H1 (cell line): ENCODE results near the gene ESR1. TPM values are rescaled to one million over a fixed set of nuclear protein-coding genes. Genes with fewer than 3 reads are reported as not detected.

Experiments used
- CHD2 ChIP-seq: IDR thresholded peaks from 2 replicates; pipeline ENCODE4 v1.6.1; 2012; ENCODE audit warnings: low read length, improper control_type of control experiment
- CHD7 ChIP-seq: fragments of 300-600 bp; sonication (generic); IDR thresholded peaks from 2 replicates; pipeline ENCODE4 v1.7.1; 2012; ENCODE audit warnings: low read length, moderate library complexity, mild to moderate bottlenecking, inconsistent platforms; ENCODE audit not compliant: insufficient replicate concordance
- CTBP2 ChIP-seq: IDR thresholded peaks from 2 replicates; pipeline ENCODE4 v1.7.0; 2011; ENCODE audit warnings: borderline replicate concordance, mild to moderate bottlenecking, moderate library complexity, mixed read lengths, low read length; ENCODE audit not compliant: insufficient read depth, insufficient read length
- EP300 ChIP-seq, 2 experiments: IDR thresholded peaks; 1 replicate in 1 of 2; 2 replicates in 1 of 2; pipeline ENCODE4 v1.6.1; 2011 to 2012; ENCODE audit warnings: low read depth in 2 of 2, low read length in 2 of 2, mild to moderate bottlenecking in 2 of 2, borderline replicate concordance in 1 of 2, inconsistent platforms in 1 of 2, moderate library complexity in 1 of 2
- KDM1A ChIP-seq: fragments of 200-600, 300-600 bp; sonication (generic); IDR thresholded peaks from 2 replicates; pipeline ENCODE4 v1.7.1; 2016; ENCODE audit warnings: mild to moderate bottlenecking, low read length, borderline replicate concordance
- RXRA ChIP-seq: IDR thresholded peaks from 2 replicates; pipeline ENCODE4 v1.6.1; 2011; ENCODE audit warnings: low read depth, mild to moderate bottlenecking, low read length, moderate library complexity; ENCODE audit not compliant: insufficient read depth
- SAP30 ChIP-seq: fragments of 300-600 bp; sonication (generic); IDR thresholded peaks from 2 replicates; pipeline ENCODE4 v1.7.1; 2012; ENCODE audit warnings: low read length, moderate library complexity, mild to moderate bottlenecking, inconsistent platforms; ENCODE audit not compliant: insufficient read depth, insufficient replicate concordance
- SP1 ChIP-seq: IDR thresholded peaks from 2 replicates; pipeline ENCODE4 v1.6.1; 2011; ENCODE audit warnings: low read depth, low read length
- SUZ12 ChIP-seq: fragments of 200-600 bp; sonication (generic); IDR thresholded peaks from 2 replicates; pipeline ENCODE4 v1.6.1; 2012; ENCODE audit warnings: mild to moderate bottlenecking, inconsistent platforms, low read length, moderate library complexity, mixed read lengths
- TCF12 ChIP-seq: IDR thresholded peaks from 2 replicates; pipeline ENCODE4 v1.6.1; 2011; ENCODE audit warnings: low read depth, mild to moderate bottlenecking, low read length
- polyA plus RNA-seq, 7 experiments: library from polyadenylated mRNA; depleted of rRNA in 3 of 7; stranded (reverse) in 5 of 7; unstranded in 2 of 7; fragments of >200 nt in 5 of 7; fragments of 200-250 nt in 2 of 7; gene quantifications; 1 replicate in 5 of 7; 2 replicates in 1 of 7; 4 replicates in 1 of 7; pipeline versions ENCODE4 v1.2.1 to v1.2.3, GENCODE V29; 2011 to 2013; ENCODE audit warnings: missing spikeins in 2 of 7, mixed read lengths in 2 of 7
- total RNA-seq: library from RNA; stranded (reverse); fragmentation: NEBNext Ultra II Directional; extraction: Animal tissue kit (Norgen Biotek cat#: 25700); gene quantifications from 2 replicates; pipeline ENCODE4 v1.2.1, GENCODE V29; 2021

Gene ESR1
- total and polyA plus RNA-seq, 2 of the 8 experiments (the other 6 are each of a cell fraction or from before 2014, with no cell fraction given): 0.03 to 0.17 TPM

- TF ChIP-seq CHD7 (no peak), KDM1A (no peak), CTBP2 (no peak), SP1 (no peak), EP300 (IDR thresholded peaks at IDR 0.05; ENCODE audit: borderline replicate concordance in 1 of 2, low read depth in 2 of 2, low read length in 2 of 2) (no peak), SUZ12 (no peak), RXRA (no peak), CHD2 (no peak), TCF12 (no peak), SAP30 (no peak)
Observed at GRCh38 chr6:152089992-152090391, 282.5 kb downstream of the ESR1 start (continued).
